ENCODE results near the gene UBTF.

DNA sequence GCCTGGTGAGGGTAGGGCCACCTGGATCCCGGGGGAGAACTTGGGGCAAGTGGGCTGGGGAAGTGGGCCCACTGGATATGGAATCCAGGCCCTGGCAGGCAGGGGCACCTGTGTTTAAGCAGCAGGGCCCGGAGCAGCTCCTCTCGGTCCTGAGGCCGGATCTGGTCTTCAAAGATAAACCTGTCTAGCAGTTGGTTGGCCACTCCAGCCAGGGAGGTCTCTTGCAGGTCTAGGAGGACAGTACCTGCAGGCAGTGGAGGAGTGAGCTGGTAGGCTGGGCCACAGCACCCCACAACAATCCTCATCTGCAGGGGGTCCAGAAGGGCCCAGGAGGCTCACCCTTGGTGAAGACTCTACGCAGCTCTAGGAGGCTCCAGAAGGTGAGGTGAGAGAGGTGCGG is 40.8 kb upstream of the UBTF start:
- TF ChIP-seq, protein P1, sequence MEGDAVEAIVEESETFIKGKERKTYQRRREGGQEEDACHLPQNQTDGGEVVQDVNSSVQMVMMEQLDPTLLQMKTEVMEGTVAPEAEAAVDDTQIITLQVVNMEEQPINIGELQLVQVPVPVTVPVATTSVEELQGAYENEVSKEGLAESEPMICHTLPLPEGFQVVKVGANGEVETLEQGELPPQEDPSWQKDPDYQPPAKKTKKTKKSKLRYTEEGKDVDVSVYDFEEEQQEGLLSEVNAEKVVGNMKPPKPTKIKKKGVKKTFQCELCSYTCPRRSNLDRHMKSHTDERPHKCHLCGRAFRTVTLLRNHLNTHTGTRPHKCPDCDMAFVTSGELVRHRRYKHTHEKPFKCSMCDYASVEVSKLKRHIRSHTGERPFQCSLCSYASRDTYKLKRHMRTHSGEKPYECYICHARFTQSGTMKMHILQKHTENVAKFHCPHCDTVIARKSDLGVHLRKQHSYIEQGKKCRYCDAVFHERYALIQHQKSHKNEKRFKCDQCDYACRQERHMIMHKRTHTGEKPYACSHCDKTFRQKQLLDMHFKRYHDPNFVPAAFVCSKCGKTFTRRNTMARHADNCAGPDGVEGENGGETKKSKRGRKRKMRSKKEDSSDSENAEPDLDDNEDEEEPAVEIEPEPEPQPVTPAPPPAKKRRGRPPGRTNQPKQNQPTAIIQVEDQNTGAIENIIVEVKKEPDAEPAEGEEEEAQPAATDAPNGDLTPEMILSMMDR (IDR thresholded peaks at IDR 0.05; ENCODE audit: low read length), result no peak
- TF ChIP-seq EZH2 (IDR thresholded peaks at IDR 0.05; ENCODE audit: borderline replicate concordance, low read length), result no peak
